Activated CD4-positive, alpha-beta T cell treated with anti-CD3 and anti-CD28 coated beads, Interleukin-2, amount 10 ng/mL, durations not matched to agents 7 days and 5 days (primary cell): ENCODE results near the gene LBHD1. TPM values are rescaled to one million over a fixed set of nuclear protein-coding genes. Genes with fewer than 3 reads are reported as not detected.
"Not testable (repeated sequence)": the region's sequence is repeated elsewhere in the genome, so short reads cannot be mapped to it uniquely, and the experiment has no call there.

Source experiments
- CTCF ChIA-PET: fragments of 350-600 bp; sonication (Branson Sonifier 250); formaldehyde crosslinking; loops from one replicate; lab custom pipeline; 2021; ENCODE audit warnings: antibody characterized with exemption; lab: Charles Lee
- POLR2A ChIA-PET: fragments of 350-600 bp; sonication (Branson Sonifier 250); formaldehyde crosslinking; loops from one replicate; lab custom pipeline; 2021; ENCODE audit warnings: antibody characterized with exemption; lab: Charles Lee
- DNase-seq: peaks from one replicate; pipeline ENCODE4 v3.0.0-alpha.2; 2020
- H3K27ac Mint-ChIP-seq: one replicate; pipeline ENCODE4 v1.8.0; 2021; ENCODE audit warnings: mild to moderate bottlenecking, moderate library complexity, mixed read lengths
- H3K27me3 Mint-ChIP-seq: one replicate; pipeline ENCODE4 v1.8.0; 2021; ENCODE audit warnings: mixed read lengths
- H3K36me3 Mint-ChIP-seq: one replicate; pipeline ENCODE4 v1.8.0; 2021; ENCODE audit warnings: low read depth, mixed read lengths
- H3K4me1 Mint-ChIP-seq: one replicate; pipeline ENCODE4 v1.8.0; 2021; ENCODE audit warnings: mixed read lengths
- H3K4me3 Mint-ChIP-seq: one replicate; pipeline ENCODE4 v1.8.0; 2021; ENCODE audit warnings: mild to moderate bottlenecking, moderate library complexity, mixed read lengths
- H3K9me3 Mint-ChIP-seq: one replicate; pipeline ENCODE4 v1.8.0; 2021; ENCODE audit warnings: mixed read lengths
- total RNA-seq, 2 experiments: library from RNA; stranded (reverse); gene quantifications; one replicate each; pipeline ENCODE4 v1.2.3, GENCODE V29; 2021

The LBHD1 gene
- total RNA-seq, 2 experiments from 2014 or later, result 19.5 to 21.3 TPM

- Mint-ChIP-seq H3K36me3 (peaks cover 42% of the 10 kb centered on the region), H3K4me3 (peak overlapping the region; percentile 79), H3K27ac (peak overlapping the region; percentile 93), H3K9me3 (no peaks in the 10 kb centered on the region), H3K27me3 (no peaks in the 10 kb centered on the region), H3K4me1 (peaks cover 71% of the 10 kb centered on the region)
- ChIA-PET POLR2A (interaction anchor here (0.7 to 1.0 kb wide), 4 partner anchors 19 to 1158 kb away, joined by 3 to 4 read pairs (median 3); partner anchors contain the start of genes HNRNPUL2 and SLC3A2), CTCF (interaction anchor here (0.6 to 2.5 kb wide), 13 partner anchors 9 to 284 kb away, joined by 3 to 10 read pairs (median 3); partner anchors contain the start of genes B3GAT3, SLC3A2 and TUT1)
- peak; percentile 60 for DNase-seq
Observed at GRCh38 chr11:62708793-62709192, 36.7 kb upstream of the LBHD1 start.

- CTCF ChIA-PET, result interaction anchor here (0.6 to 3.1 kb wide), 13 partner anchors 8 to 284 kb away, joined by 3 to 15 read pairs (median 3); partner anchors contain the start of genes B3GAT3, SLC3A2, TMEM179B and TUT1
- peaks cover 67% of the 10 kb centered on the region for H3K4me1 Mint-ChIP-seq
- H3K4me3 Mint-ChIP-seq, result peak overlapping the region; percentile 79
- H3K9me3 Mint-ChIP-seq, result no peaks in the 10 kb centered on the region
- H3K36me3 Mint-ChIP-seq, result peaks cover 39% of the 10 kb centered on the region
- POLR2A ChIA-PET, result interaction anchor here (0.7 kb wide), 1 partner anchor 1159 kb away, joined by 3 read pairs; no protein-coding TSS in a partner anchor
- H3K27me3 Mint-ChIP-seq, result no peaks in the 10 kb centered on the region
- H3K27ac Mint-ChIP-seq, result peak overlapping the region; percentile 93
- no peak for DNase-seq
Observed at GRCh38 chr11:62708392-62708791, 36.3 kb upstream of the LBHD1 start.

- POLR2A ChIA-PET, result no interaction called here
- H3K9me3 Mint-ChIP-seq, result no peaks in the 10 kb centered on the region
- CTCF ChIA-PET, result interaction anchor here (0.6 to 3.1 kb wide), 8 partner anchors 27 to 173 kb away, joined by 3 to 15 read pairs (median 4); partner anchors contain the start of genes LBHD1, SLC3A2, TMEM179B and UQCC3
- H3K4me3 Mint-ChIP-seq, result peak within 1 kb of the TSS; percentile 88
- H3K36me3 Mint-ChIP-seq, result peaks cover 32% of the 10 kb centered on the region
- H3K27ac Mint-ChIP-seq, result peak within 1 kb of the TSS; percentile 93
- no peaks in the 10 kb centered on the region for H3K27me3 Mint-ChIP-seq
- peaks cover 57% of the 10 kb centered on the region for H3K4me1 Mint-ChIP-seq
- DNase-seq, result peak; percentile 10
Observed at GRCh38 chr11:62707277-62707861, 35.3 kb upstream of the LBHD1 start, which contains the start of the genes BSCL2 and GNG3. TSS of gene BSCL2 (minus strand) at chr11:62707424. CDS start at chr11:62707195, 229 bp downstream. TSS of gene GNG3 (plus strand) at chr11:62707676. CDS start at chr11:62708296, 620 bp downstream.

- Mint-ChIP-seq H3K36me3 (peaks cover 32% of the 10 kb centered on the region), H3K4me1 (peaks cover 53% of the 10 kb centered on the region), H3K27me3 (no peaks in the 10 kb centered on the region), H3K9me3 (no peaks in the 10 kb centered on the region), H3K4me3 (peak overlapping the region; percentile 88), H3K27ac (peak overlapping the region; percentile 72)
- DNase-seq, result no peak
- POLR2A ChIA-PET, result interaction anchor here (0.6 kb wide), 1 partner anchor 35 kb away, joined by 3 read pairs; the partner anchor contains the start of gene LBHD1
- CTCF ChIA-PET, result interaction anchor here (0.6 to 3.1 kb wide), 10 partner anchors 8 to 174 kb away, joined by 3 to 15 read pairs (median 4); partner anchors contain the start of genes LBHD1, SLC3A2, TMEM179B and UQCC3
Observed at GRCh38 chr11:62706850-62707247, 34.8 kb upstream of the LBHD1 start.

GRCh38 chr11:62705880-62706849 is 34.1 kb upstream of the LBHD1 start:
- Mint-ChIP-seq H3K27ac (peak overlapping the region; percentile 81), H3K4me1 (peaks cover 49% of the 10 kb centered on the region), H3K4me3 (peak overlapping the region; percentile 88), H3K9me3 (no peaks in the 10 kb centered on the region), H3K27me3 (no peaks in the 10 kb centered on the region), H3K36me3 (peaks cover 34% of the 10 kb centered on the region)
- peak; percentile 94 for DNase-seq
- ChIA-PET POLR2A (interaction anchor here (0.6 to 0.7 kb wide), 2 partner anchors 21 to 34 kb away, joined by 3 read pairs; partner anchors contain the start of genes HNRNPUL2 and LBHD1), CTCF (interaction anchor here (0.7 to 3.1 kb wide), 17 partner anchors 9 to 311 kb away, joined by 3 to 15 read pairs (median 3); partner anchors contain the start of genes LBHD1, SLC3A2, TMEM179B and TUT1)

- H3K27ac Mint-ChIP-seq, result peak overlapping the region; percentile 81
- no peaks in the 10 kb centered on the region for H3K27me3 Mint-ChIP-seq
- POLR2A ChIA-PET, result interaction anchor here (0.7 kb wide), 1 partner anchor 21 kb away, joined by 3 read pairs; the partner anchor contains the start of gene HNRNPUL2
Observed at GRCh38 chr11:62705413-62705812, 33.3 kb upstream of the LBHD1 start.

GRCh38 chr11:62703921-62704320 is 31.9 kb upstream of the LBHD1 start:
- Mint-ChIP-seq H3K4me1 (peaks cover 38% of the 10 kb centered on the region), H3K36me3 (peaks cover 24% of the 10 kb centered on the region)
- CTCF ChIA-PET, result interaction anchor here (0.7 to 2.3 kb wide), 3 partner anchors 10 to 71 kb away, joined by 4 to 11 read pairs (median 4); no protein-coding TSS in a partner anchor
- POLR2A ChIA-PET, H3K4me3 Mint-ChIP-seq, H3K9me3 Mint-ChIP-seq, DNase-seq, H3K27ac Mint-ChIP-seq, H3K27me3 Mint-ChIP-seq: not testable (repeated sequence)

More at GRCh38 chr11:62705413-62705812, 33.3 kb upstream of the LBHD1 start:
- CTCF ChIA-PET, result interaction anchor here (0.7 to 3.1 kb wide), 12 partner anchors 11 to 310 kb away, joined by 3 to 15 read pairs (median 3); partner anchors contain the start of genes TMEM179B, TUT1 and UBXN1
- peaks cover 44% of the 10 kb centered on the region for H3K4me1 Mint-ChIP-seq
- no peak for DNase-seq
- peaks cover 33% of the 10 kb centered on the region for H3K36me3 Mint-ChIP-seq
- peak overlapping the region; percentile 88 for H3K4me3 Mint-ChIP-seq
- no peaks in the 10 kb centered on the region for H3K9me3 Mint-ChIP-seq

GRCh38 chr11:62702246-62702645 is 30.2 kb upstream of the LBHD1 start:
- POLR2A ChIA-PET, result no interaction called here
- CTCF ChIA-PET, result interaction anchor here (1.2 to 1.4 kb wide), 2 partner anchors 10 to 108 kb away, joined by 3 to 6 read pairs; no protein-coding TSS in a partner anchor

GRCh38 chr11:62694455-62695167 is 22.5 kb upstream of the LBHD1 start:
- Mint-ChIP-seq H3K9me3 (no peaks in the 10 kb centered on the region), H3K27ac (no peak overlapping the region), H3K36me3 (peaks cover 13% of the 10 kb centered on the region), H3K4me1 (peaks cover 5% of the 10 kb centered on the region), H3K27me3 (no peaks in the 10 kb centered on the region), H3K4me3 (no peak overlapping the region)
- DNase-seq, result peak; percentile 83
- ChIA-PET CTCF (interaction anchor here (0.7 to 2.8 kb wide), 11 partner anchors 9 to 300 kb away, joined by 3 to 16 read pairs (median 5); partner anchors contain the start of genes LBHD1, TUT1 and UQCC3), POLR2A (interaction anchor here (0.7 kb wide), 1 partner anchor 124 kb away, joined by 3 read pairs; no protein-coding TSS in a partner anchor)

More at GRCh38 chr11:62702246-62702645, 30.2 kb upstream of the LBHD1 start:
- DNase-seq, result no peak
- H3K4me3 Mint-ChIP-seq, result no peak overlapping the region
- H3K9me3 Mint-ChIP-seq, result no peaks in the 10 kb centered on the region
- no peaks in the 10 kb centered on the region for H3K27me3 Mint-ChIP-seq
- H3K27ac Mint-ChIP-seq, result no peak overlapping the region
- H3K4me1 Mint-ChIP-seq, result peaks cover 21% of the 10 kb centered on the region
- peaks cover 25% of the 10 kb centered on the region for H3K36me3 Mint-ChIP-seq

- H3K9me3 Mint-ChIP-seq, H3K27me3 Mint-ChIP-seq, H3K4me3 Mint-ChIP-seq, H3K27ac Mint-ChIP-seq, H3K4me1 Mint-ChIP-seq, DNase-seq: not testable (repeated sequence)
- POLR2A ChIA-PET, result interaction anchor here (0.6 kb wide), 1 partner anchor 979 kb away, joined by 3 read pairs; no protein-coding TSS in a partner anchor
- H3K36me3 Mint-ChIP-seq, result peaks cover 13% of the 10 kb centered on the region
- CTCF ChIA-PET, result interaction anchor here (0.6 to 2.8 kb wide), 9 partner anchors 8 to 353 kb away, joined by 3 to 16 read pairs (median 6); partner anchors contain the start of genes LBHD1, TUT1 and UQCC3
Observed at GRCh38 chr11:62693624-62694023, 21.6 kb upstream of the LBHD1 start.
